ENCODE data around the gene MTHFSD.
A peak's percentile ranks its signal among the peaks of the same experiment; 100 is the strongest.

MTHFSD gene

GRCh38 chr16:86584071-86584685, 29.1 kb upstream of the MTHFSD start:
- DNase-seq (ENCODE audit: low read depth): peak; percentile 37

- DNase-seq (ENCODE audit: low read depth): peak; percentile 52
Measured at GRCh38 chr16:86581458-86581857, 26.4 kb upstream of the MTHFSD start.

DNA sequence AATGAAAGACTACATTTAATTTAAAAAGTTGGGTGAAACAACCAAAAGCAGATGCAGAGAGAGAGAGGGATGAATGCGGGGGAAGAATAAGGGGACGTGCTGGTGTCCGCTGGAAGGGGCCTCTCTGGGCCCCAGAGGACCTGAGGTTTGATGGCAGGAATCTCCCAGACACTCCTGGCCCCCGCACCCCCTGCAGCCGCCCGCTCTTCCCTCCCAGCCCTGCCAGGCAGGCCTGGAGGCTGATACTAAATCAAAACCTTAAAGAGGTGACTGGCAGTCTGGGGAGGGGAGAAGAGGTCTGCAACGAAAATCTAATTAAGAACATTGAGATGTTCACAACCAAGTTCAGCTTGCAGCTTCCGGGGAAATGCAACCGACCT, 25.7 kb upstream of the MTHFSD start:
- no peak for DNase-seq (ENCODE audit: low read depth)

GRCh38 chr16:86580063-86580790, 25.2 kb upstream of the MTHFSD start:
- peak; percentile 54 for DNase-seq (ENCODE audit: low read depth)

GRCh38 chr16:86579268-86580062, 24.4 kb upstream of the MTHFSD start:
- DNase-seq (ENCODE audit: low read depth): peak; percentile 59

- DNase-seq (ENCODE audit: low read depth): peak; percentile 87
Measured at GRCh38 chr16:86578611-86579267, 23.7 kb upstream of the MTHFSD start.

DNA sequence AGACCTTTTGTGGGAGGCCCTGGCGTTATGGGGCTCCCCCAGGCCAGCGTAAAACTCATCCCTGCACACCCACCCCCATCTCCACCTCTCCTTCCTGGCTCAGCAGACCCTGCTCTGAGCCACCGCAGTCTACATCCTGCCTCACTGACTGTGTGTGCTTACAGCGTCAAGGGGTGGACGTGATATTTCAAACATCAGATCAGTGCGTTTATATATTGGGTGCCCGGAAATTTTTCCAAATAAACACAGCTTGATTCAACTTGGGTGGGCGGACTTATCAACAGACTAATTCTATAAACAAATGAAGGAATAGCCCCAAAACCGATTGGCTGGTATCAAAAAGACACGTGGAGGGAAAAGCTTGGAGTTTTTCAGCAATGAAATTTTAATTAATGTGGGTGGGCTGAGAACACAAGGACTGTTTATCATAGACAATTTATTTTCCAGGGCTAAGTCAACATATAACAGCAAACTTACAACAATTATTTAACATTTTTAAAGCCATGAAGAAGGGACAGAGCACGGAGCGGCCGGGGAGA, 23.1 kb upstream of the MTHFSD start, which contains the start of gene FOXL1:
FOXL1 (plus strand) TSS at position 489 of the 539 bp plus-strand sequence. CDS start 175 bp downstream, outside the sequence.
- DNase-seq (ENCODE audit: low read depth): peak; percentile 92

DNA sequence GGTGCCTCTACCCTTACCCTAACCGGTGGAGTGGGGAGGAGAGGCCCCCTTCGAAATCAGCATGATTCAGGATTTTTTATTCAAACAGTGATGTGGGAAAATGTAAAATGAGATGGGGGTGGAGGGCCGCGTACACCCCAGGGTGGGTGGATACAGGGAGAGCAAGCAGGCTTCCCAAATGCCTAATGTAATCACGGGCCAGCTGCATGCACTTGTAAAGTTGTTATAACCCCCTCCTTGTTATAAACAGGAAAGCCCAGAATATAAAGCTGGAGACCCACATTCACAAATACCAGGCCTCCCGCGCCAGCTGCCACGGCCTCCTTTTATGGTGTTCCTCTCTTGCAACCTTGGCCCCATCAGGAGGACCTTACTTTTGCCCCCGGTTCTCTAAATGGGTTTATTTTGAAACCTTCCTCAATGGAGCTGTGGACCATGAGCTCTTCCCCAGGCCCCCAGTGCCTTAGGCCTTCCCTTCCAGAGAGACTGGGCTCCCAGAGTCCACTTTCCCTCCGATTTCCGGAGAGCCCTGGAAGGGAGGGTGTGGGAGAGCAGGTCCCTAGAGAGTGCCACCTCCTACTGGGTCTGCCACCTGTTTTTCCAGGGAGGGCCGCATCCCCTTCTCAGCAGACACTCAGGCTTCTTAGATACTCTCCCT, 22.4 kb upstream of the MTHFSD start:
- DNase-seq (ENCODE audit: low read depth): peak; percentile 52

DNA sequence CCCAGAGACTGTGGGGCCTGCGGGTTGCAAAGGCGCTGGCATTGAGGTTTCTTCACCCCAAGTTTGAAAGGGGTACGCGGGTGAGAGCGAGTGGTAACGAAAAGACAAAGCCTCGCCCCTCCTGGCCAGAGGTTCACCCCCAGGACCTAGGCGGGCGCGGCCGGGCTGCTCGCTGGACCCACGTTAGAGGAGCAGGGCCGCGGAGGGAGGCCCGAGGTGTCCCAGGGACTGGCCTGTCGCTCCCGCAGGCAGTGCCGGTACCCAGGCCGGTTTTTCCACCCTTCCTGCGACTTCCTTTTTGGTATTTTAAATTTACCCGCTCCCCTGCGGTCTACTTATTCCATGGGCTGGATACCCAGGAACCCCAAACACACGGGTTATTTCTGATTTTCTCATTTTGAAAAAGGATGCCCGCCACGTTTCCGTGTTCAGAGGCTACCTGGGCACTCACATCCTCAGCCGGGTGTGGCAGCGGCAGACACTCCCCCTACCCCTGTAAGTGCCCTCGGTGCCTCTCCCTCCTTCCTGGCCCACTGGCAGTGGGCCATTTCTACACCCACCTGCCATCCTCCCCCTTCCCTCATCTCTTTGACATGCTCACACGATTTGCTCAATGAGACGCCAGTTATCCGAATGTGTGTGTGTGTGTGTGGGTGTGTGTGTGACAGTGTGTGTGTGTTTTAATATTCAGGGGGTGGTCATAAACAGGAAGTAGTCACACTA, 21.7 kb upstream of the MTHFSD start:
- DNase-seq (ENCODE audit: low read depth): peak; percentile 59

DNA sequence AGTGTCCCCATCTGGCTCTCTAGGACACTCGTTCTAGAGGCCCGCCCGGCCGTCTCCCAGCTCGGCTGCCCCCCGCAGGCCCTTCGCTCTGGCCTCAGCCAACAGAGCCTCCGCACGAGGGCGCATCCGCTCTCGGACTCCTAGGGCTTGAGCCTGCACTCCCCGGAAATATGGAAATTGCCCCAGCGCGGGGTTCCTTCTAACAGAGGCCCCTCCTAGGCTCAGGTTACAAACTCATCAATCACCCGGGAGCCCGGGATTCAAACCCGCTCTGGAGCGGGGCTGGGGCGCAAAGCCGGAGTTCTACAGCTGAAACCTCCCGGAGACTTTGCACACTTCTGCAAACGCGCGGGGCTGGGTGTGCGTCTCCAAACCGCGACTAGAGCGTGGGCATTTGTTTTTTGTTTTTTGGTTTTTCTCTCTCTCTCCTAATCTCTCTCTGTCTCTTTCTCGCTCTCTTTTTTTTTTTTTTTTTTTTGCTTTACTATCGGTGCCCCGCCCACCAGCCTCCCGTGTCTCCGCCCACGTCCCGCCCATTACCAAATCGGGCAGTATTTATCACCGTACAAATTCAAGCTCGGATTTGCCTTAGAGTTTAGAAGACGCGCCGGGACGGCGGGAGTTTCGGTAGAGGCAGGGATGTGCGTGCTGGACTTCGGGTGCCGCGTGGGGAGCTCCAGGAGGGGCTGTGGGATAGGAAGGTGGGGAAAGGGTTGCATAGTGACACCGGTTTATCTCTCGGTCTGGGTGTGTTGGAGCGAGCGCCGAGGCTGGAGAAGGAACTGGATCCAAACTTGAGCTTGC, 20.9 kb upstream of the MTHFSD start:
- DNase-seq (ENCODE audit: low read depth): peak; percentile 98

DNA sequence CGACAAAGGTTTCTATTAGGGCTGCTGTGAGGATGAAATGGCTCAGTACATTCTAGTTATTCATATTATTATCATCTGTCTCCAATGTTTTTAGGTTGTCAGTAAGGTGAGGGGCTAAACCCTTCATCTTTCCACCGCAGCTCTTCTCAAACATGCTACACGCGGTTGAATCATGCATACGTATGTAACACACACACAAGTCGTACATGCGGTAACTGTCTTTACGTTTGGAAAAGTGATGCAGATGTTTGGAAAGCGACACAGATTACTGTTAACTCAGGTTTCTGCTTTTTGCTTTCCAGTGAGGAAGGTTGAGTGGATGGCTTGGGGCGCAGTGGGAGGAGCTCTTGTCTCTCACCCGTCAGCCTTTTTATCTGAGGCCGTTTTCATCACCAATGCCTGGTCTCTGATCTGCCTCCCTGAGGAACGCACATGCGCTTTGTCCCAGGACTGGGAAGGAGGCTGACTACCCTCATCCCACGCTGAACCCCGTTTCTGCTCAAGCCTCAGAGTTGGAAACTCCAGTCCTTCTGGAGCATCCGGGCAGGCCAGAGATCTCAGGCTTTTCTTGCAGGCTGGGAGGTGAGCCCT, 20.2 kb upstream of the MTHFSD start:
- peak; percentile 38 for DNase-seq (ENCODE audit: low read depth)

- DNase-seq (ENCODE audit: low read depth): no peak
Measured at GRCh38 chr16:86574646-86575045, 19.6 kb upstream of the MTHFSD start.

- no peak for DNase-seq (ENCODE audit: low read depth)
Measured at GRCh38 chr16:86573646-86574508, 18.8 kb upstream of the MTHFSD start.

DNA sequence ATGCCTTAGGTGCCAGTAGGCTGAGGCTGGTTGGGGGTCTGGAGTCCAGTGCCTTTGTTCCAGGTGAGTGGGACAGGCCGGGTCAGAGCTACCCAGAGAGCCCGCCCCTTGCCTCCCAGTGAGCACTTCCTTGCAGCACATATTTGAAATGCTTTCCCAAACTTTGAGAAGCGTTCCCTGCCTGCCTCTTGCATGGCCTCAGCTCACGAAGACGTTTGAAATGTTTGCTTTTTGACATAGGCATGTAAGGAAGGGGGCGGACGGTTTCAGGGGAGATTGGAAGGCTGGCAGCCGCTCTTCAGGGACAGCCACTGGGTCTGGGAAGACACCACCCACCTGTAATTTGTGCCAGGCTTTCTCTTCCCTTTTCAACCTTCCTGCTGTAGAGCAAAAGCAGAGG, 18.2 kb upstream of the MTHFSD start:
- DNase-seq (ENCODE audit: low read depth): no peak

GRCh38 chr16:86572606-86573005, 17.6 kb upstream of the MTHFSD start:
- no peak for DNase-seq (ENCODE audit: low read depth)

GRCh38 chr16:86572041-86572521, 17.0 kb upstream of the MTHFSD start:
- DNase-seq (ENCODE audit: low read depth): no peak

DNA sequence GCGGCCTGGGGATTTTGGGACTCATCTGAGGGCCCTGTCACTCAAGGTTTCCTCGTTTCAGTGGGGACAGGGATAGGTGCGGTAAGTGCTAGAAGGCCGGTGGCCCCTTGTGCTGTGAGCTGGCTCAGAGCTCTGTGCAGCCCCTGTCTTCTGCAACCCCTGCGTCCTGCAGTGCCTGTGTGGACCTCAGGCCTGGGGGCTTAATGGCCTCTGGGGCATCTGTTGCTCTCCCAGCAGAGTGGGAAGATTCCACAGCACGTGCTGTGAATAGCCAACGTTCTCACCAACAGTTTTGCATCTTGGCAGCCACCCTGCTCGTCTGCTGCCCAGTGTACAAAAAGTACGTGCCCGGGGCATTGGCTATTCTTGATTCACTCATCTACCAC, 16.5 kb upstream of the MTHFSD start:
- no peak for DNase-seq (ENCODE audit: low read depth)

Data from ELR (cell line).